GM19035 (cell line): ENCODE data around the gene C5orf63.
"Not testable (repeated sequence)": the region's sequence is repeated elsewhere in the genome, so short reads cannot be mapped to it uniquely, and the experiment has no call there.

Experiments
- ATAC-seq: cut with Tn5 transposase; IDR thresholded peaks from one replicate; pipeline ENCODE4 v1.9.1; 2021; ENCODE audit not compliant: unreplicated experiment

The C5orf63 gene

DNA sequence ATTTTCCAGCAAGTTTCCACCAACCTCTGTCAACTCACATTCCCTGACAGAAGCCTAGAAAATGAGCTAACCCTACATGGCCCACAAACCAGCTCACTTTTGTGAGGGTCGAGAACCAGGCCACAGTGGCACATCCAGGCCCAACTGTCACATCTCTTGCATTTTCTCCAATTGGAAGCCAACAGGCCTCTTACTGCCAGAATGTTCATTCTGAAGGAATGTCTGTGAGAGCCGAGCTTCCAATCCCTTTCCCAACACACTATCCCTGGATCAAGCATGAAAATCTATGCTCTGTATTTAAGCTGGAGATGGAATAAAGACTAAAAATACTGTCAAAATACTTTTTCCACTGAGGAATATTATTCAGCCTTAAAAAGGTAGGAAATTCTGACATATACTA, 62.9 kb downstream of the C5orf63 start:
- ATAC-seq, result no peak

DNA sequence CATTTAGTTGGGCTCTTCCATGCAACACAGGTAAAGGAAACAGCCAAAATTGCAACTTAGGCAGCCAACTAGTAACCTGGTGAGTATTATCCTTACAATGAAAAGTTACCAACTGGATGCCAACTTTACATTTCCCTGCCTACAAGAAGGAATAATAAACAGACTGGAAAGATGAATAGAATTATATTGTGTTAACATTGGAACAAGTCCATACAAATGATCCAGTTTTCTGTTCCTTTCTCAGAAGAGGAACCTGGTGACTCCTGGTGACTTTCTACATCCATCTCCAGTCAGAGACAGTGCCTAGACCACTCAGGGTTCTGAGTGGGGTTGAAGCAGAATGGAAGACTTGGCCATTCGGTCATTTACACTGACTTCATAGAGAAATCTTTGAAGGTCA, 63.5 kb downstream of the C5orf63 start:
- no peak for ATAC-seq

DNA sequence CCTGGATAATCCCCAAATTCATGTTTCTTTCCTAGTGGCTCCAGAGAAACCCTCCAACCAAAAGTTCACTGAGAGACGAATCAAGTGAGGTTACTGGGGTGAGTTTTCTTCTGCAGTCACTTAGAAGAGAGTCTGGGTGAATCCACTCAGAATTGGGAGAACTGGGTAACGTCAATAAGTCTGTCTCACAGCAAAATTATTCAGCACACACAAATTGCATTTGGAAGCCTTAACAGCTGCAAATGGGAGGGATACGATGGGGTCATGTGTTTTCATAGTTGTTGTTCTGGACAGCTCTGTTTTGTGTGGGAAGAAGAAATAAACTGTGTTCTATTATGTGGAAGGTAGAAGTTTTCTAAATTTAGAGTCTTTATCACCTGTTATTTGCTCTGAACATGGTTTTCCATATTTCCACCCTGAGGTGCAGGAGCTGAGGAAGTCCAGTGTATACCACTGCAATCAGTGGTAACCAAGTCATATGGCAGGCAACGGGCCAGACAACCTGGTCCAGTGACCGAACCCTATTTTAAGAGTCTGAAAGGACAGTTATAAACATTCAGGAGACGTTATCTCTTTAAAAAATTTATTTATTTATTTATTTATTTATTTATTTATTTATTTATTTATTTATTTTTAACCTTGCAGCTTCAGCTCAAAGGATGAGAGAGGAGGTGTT, 64.9 kb downstream of the C5orf63 start:
- no peak for ATAC-seq

DNA sequence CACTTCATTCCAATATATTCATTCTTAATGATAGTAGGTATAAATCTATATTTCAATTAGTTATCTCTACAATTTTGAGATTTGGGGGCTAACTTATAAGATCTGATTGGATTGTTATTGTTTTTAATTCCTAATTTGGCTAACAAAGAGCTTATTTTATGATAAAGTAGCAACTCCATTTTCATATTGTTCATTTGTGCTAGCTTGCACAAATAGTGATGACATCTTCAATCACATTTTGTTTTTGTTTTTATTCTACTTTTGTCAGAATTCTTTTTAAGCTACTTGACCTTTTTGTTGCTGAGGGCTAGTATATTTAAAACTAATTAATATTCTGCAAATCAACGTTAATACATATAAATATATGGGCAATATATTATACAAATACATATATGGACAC, 65.8 kb downstream of the C5orf63 start:
- no peak for ATAC-seq

DNA sequence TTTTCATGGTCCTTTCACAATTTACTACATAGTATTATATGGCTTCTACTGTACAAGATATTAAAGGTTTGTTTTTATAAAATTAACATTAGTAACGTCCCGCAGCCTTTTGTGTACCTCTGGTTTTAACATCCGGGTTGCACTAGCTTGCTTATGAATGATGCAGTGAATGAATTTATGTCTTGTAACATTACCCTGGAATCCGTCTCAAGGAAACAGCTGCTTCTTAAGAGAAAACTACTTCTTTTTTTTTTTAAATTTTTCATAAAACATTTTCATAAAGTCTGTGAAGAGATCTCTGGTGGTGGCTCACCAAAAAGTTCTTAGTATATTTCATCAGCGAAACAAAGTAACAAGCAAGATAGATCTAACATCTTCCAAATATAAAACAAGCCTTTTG, 66.6 kb downstream of the C5orf63 start:
- no peak for ATAC-seq

DNA sequence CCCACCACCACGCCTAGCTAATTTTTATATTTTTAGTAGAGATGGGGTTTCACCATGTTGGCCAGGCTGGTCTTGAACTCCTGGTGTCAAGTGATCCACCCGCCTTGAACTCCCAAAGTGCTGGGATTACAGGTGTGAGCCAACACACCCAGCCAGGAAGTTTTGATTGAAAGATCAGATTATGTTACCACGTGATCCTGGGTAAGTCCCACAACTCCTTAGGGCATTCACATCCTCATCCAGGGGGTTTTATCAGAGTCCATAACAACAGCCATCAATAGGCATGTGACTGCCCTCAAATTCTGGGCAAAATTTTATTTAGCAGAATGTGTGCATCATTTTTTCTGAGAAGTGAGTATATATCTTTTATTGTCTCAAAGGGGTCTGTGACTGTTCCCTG, 68.0 kb downstream of the C5orf63 start:
- not testable (repeated sequence) for ATAC-seq

DNA sequence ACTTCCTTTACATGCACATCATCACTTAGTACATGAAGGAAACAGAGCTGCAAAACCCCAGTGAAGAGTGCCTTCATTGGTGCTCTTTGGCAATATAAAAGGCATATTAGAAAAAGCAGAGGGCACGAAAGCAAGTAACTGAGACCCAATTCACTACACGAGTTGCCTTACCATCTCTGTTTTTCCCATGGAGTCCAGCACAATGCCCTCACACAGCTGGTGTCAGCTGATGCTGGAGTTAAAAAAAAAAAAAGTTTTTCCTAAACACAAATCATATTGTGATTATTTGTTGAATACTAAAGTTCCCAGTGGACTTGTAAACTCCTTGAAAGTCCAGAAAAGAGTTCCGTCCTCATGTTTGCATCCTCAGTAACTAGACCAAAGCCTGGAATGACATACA, 68.6 kb downstream of the C5orf63 start:
- no peak for ATAC-seq

DNA sequence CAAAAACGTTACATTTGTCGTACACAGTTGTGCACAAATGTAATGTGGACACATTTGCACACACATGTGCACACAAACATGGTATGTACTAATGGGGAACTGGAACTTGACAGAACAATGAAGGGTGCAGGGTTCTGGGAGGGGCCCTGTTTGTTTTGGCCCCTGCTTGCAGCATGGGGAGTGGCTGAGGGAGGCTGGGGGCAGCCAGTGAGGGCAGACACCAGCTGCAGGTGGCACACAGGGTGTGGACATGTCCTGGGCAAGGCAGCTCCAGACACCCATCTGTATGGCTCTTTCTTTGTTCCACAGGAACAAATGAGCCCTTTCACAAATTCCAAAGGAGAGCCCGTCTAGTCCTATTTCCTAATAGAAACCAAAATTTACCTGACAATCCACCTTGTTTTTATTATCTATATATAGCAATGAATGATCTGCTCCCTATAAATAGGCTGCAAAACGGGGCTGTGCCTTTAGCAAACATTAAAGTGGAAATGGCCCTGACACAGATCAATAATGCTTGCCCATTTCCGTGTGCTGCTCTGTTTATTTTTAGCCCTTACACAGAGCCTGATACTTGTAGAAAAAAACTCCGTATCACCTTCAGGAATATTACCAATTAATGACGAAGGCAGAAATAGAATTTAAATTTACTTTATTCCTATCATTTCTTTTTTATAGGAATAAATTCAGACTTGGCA, 69.4 kb downstream of the C5orf63 start:
- no peak for ATAC-seq

DNA sequence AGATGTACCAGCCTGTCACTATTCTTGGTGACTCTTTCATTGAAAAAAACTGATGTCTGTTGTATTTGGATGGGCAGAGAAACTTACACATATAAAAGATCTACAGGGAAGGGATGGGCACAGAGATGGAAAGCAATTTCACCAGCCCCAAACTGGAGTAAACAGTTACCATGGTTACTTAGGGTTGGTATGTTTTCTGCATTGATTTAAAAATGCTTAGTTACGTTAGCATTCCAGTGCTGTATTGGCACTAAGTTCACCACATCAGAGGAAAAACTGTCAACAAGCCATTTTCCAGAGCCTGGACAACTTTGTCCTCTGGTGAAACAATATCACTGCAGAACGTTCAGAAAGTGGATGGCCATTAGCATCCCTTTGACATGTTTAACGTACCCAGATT, 70.9 kb downstream of the C5orf63 start:
- ATAC-seq, result no peak

DNA sequence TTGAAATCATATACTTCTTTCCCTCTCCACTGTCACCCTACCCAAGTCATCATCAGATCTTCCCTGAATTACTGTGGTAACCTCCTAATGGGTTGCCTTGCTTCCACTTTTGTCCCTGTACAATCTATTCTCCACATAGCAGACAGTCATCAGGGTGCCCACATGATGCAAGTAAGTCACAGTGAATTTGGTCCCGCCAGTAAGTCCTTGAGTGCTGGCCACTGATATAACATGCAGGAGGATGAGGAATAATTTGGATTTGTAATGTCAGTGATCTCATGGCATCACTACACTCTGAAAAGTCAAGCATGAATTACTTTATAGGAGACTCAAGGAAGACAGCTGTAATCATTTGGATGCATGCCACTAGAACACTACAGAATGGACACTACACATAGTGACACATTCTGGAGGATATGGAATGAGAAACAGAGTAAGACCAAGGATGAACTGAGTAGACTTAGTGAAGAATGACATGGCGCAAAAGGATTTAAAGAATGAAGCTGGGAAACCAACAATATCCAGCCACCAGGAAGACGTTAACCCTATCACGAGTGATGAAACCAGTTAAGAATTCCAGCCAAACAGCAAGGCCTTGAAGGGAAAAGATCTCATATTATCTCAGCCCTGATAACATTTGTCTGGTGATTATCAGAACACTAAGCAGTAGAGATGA, 71.5 kb downstream of the C5orf63 start:
- no peak for ATAC-seq
